Limb (tissue), 2 donors: ENCODE data around the gene OMP.
"Not testable (repeated sequence)": the region's sequence is repeated elsewhere in the genome, so short reads cannot be mapped to it uniquely, and the experiment has no call there.

Source experiments
- DNase-seq, 2 donors: peaks; one replicate each; pipeline ENCODE4 v3.0.0-alpha.2; 2016; ENCODE audit errors: extremely low spot score in 2 of 2

Gene OMP

DNA sequence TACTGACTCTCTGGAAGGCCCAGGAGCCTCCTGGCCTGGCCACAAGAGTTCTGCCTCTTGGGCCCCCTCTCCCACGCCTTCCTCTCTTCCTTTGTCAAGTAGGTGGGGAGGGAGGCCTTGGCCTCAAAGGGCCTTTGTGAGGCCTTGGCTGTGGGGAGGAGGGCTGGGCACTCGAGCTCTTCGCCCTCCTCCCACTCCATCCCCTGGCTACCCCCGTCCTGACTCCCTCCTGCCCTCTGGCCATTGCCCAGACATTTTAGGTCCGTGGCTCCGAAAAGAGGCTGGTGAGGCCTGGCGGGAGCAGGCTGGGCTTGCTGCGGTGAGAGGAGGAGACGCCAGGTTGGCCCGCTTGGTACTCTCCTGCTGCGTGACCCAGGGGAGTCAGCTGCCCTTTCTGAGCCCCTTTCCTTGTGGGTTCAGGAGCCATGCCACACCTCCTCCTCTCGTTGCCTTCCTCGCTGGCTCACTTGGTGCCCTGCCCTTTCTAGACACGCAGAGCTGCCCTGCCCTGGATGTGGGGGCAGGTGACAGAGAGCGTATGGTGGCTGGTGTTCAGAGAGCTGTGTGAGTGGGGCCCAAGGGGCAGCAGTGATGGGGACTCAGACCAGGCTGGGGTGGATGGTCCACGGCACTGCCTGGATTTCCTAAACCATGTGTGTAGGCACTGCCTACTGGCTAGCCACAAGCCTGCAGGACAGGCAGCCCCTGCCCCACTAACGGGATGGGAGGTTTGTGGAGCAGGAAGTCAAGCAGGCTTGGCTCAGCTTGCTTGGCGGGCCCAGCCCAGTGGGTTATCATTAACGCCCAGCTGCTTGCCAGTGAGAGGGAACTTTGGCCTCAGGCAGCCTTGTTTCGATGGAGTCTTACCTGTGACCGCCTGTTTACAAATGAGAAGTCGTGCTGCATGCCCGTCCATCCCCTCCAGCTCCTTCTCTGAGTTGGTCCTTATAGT, 15.8 kb upstream of the OMP start:
- DNase-seq = no peak

DNA sequence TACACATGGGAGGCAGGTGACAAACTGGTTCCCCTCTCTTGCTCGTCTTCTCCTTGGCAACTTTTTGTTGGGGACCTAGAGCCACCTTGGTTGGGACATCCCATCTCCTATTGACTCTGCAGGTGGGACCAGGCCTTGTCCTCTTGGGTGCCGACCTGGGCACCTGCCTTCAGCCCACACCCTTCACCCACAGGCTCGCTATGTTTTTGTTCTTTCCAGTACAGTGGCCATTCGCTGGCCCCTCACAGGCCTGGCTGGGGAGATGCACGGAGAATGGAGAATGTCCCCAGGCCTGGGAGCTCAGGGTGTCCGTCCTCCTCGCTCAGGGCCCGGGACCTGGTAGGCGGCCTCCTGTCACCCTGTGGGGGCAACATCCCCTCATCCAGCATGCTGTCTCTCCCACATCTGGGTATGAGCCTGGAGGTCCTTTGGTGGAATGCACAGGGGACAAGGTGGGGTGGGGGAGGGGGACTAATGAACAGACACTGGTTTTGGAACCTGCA, 14.9 kb upstream of the OMP start:
- DNase-seq = no peak

DNA sequence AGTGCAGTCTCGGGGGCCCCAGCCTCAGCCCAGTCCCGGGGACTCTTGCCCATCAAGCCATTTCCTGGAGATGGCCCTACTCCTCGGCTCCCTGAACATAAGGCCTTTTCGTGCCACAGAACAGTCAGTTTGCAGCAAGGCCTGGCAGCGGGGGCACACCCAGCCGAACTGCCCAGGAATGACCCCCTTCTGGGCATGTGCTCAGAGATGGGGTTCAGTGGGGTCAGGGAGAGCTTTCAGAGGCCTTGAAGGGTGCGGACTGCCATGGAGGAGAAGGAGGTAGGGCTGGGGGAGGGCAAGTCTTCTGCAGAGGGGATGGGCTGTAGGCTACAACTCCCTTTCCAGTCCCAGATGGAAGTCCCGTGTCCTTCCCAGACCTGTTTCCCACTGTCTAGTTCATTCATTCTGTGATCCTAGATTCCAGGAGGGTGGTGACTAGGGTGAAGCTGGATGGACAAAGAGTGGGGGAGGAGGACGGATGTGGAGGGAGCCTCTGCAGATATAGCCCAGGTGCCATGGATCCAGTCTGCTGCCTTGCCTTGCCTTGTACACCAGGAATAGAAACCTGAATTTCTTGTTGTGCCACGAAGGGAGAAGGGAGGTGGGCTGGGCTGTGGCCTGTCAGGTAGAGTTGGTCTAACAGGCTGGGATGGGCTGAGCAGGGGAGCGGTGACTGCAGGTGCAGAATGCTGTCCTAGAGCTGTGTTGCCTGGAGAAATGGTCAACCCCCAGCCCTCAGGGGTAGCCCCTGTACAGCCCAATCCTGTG, 14.2 kb upstream of the OMP start:
- DNase-seq = no peak

DNA sequence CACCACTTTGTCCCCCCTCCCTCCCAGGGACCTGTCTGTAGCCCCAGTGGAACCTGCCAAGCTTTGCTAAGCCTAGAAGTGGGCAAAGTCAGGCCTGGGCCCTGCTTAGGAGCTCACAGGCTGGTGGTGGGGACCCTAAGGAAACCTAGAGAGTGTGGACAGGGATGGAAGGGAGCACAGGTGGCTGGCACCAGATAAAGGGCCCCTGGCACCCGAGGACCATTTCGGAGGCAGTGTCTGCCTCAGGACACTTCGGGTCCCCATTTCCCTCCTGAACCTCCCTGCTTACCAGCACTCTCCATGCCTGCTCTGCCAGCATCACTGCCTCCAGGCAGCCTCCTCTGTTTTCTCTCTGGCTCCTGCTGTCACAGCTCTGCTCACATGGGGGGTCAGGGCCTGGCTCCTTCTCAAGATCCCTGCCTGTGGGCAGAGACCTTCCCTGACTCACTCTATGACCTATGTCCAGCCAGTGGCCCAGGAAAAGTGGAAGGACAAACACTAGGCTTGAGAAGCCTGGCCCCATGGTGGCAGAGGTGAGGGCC, 13.6 kb upstream of the OMP start:
- no peak for DNase-seq

DNA sequence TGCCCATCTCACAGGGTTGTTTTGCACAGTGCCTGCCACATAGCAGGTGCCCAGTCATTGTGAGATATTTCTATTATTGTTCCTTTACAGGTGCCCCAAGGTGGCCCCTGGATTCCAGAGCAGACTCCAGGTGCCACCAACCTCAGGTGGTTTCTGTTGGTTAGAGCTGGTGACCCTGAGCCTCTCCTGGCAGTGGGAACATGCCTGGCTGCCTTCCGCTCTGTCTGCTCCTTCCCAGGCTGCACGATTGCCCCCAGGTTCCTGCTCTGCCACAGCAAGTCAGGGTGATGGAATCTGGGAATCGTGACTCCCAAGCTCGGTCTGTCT, 12.6 kb upstream of the OMP start:
- DNase-seq = no peak

DNA sequence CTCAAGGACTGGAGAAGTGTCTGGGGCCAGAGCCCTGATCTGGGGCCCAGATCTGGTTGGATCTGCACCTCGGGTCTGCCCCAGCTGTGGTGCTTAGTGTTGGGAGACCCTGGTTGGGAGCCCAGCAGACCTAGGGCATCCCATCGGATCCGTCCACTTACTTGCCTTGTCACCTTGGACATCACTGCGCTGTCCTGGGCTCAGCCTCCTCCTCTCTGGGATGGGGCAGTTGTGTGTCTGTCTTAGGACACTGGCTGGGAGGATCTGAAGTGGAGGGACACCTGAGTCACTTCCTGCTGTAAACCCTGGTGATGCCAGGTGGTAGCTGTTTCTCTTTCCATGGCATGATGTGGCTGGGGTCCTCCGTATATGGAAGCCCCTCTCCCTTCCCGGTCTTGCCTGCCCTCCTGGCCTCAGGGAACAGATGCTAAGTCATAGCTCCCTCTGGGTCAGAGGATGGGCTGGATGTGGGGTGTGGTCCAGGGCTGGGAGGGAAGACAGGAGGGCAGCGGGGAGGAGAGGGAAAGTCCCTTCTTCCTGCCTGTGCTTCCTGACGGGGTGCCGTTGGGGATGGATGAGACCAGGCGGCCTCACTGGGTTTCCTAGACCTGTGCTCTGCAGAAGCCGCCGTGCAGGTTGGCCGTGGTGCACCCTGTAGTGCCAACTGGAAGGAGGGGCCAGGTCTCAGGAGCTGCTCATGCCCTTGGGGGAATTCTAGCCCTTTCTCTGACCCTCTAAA, 12.1 kb upstream of the OMP start:
- no peak for DNase-seq

DNA sequence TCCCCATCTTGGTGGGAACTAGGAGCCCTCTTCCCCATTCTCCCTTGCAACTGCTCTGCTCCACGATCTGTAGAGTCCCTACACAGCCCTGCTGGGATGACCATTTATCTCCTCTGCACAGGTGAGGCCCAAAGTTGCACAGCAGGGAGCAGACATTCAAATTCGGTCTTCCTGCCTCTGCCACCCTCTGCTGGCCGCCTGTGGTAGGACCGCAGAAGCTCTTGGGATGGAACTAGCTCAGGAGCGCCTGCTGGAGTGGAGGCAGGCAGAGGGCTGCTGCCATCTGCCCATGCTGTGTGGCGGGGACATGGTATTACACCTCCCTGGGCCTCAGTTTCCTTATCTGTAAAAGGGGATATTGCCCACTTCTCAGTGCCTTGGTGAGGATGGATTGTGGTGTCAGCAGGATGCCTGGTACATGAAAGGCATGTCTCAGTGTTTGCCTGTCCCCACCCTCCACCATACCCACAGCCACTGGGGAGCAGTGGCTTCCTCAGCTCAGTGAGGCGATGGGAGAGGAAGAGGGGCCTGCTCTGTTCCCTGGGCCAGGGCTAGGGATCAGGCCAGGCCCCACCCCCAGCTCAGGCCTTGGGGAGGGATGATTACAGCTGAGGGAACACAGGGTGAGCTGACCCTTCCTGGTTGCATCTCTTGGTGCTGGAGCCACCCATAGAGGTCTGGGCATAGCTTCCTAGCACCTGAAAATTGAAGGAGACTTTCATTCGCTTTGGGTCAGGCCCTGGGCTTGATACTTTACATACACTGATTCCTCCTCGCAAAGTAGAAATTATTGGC, 11.3 kb upstream of the OMP start:
- DNase-seq = peak; percentile 51 to 85

DNA sequence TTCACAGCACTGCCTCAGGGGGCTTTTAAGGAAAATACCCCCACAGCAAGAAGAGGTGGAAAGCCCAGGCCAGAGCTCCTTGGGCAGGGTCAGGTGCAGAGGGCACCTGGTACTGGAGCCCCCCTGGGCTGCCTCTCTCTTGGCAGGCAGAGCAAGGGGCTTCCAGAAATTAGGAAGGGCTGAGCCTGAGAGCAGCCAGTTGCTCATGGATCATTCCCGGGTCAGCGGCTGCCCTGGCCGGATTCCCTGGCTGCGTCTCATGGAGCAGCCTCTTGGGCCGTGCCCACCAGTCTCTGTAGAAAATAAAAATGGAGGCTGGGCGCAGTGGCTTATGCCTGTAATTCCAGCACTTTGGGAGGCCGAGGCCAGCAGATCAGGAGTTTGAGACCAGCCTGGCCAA, 10.3 kb upstream of the OMP start:
- DNase-seq = no peak

DNA sequence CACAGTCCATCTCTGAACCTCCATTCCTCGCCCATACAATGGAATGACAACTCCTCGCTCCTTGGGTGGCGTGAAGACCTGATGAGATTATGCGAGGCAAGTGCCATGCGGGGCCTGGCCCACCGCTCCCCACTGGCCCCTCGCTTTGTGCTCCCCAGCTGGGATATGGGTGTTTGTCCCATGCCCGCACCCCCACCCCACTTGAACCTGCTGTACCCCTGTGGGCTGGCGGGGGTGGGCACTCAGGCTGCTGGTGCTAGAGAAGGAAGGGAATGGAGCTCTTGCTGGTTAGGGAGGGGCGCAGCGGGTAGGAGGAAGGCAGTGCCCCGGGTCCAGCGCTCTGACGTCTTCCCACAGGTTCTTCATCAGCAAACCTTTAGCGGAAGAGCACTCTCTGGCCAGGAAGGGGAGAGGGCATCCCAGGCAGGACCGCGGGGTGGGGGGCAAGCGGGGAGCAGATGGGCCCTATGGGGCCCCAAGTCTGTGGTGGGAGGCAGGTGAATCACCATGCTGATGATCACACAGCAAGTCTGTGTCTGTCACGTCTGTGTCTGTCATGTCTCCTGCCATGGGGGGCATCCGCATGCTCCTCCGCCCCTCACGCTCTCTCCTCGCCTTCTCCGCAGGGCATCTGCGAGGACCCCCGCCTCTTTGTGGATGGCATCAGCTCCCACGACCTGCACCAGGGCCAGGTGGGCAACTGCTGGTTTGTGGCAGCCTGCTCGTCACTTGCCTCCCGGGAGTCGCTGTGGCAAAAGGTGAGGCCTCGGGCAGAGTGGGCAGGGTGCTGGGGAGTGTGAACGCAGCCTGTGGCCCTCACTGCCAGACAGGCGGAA, 9.4 kb upstream of the OMP start:
- DNase-seq = no peak

DNA sequence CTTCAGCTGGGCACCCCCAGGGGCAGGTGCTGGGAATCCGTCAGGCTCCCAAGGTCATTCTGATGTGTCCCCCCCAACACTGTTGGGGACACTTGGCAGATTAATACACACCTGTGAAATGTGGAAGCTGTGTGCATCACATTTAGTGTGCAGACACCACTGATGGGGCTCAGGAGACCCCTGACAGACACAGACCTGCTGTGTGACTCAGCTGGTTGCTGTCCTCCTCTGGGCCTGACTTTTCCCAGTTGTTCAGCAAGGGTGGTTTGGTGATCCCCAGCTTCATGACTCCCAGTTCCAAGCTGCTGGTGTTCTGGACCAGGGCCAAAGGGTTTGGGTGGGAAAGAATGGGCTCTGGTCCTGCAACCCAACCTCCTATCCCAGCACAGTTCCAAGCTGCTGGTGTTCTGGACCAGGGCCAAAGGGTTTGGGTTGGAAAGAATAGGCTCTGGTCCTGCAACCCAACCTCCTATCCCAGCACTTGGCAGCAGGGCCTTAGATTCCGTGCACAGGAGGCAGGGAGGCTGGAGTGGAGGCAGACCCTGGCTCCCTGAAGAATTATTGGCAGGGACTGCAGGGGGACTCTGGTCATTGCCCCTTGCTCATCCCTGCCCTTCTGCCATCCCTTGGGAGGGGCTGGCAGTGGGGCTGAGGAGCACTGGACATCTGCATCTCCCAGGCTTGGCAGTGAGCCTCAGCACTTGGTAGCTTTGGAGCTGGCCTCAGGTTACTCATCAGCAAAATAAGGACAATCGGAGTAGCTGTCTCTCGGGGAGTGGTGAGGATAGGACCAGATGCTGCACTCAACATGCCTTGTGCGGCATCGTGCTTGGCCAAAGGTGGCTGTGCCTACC, 8.4 kb upstream of the OMP start:
- DNase-seq = no peak

DNA sequence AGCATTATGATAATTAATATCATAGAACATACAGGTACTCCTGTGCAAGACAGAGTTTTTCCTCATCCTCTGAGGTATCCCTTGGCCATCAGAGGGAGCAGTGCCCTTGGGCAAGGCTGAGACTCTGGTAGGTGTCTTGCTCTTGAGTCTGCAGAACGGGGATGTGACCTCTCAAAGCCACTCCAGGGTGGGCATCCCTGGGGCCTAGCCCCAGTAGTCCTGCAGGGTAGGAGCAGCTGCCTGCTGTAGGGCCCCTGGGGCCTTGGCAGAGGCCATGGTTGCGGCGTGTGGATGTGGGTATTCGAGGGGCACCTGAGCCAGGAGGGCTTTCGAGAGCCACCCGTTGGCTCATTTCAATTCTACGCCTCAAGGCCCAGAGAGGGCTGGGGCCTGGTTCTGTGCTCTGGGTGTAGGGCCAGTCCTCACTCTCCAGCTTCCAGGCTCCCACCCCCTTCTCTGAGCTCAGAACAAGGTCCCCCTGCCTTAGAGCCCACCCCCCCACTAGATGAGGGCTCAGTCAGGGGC, 7.7 kb upstream of the OMP start:
- no peak for DNase-seq

DNA sequence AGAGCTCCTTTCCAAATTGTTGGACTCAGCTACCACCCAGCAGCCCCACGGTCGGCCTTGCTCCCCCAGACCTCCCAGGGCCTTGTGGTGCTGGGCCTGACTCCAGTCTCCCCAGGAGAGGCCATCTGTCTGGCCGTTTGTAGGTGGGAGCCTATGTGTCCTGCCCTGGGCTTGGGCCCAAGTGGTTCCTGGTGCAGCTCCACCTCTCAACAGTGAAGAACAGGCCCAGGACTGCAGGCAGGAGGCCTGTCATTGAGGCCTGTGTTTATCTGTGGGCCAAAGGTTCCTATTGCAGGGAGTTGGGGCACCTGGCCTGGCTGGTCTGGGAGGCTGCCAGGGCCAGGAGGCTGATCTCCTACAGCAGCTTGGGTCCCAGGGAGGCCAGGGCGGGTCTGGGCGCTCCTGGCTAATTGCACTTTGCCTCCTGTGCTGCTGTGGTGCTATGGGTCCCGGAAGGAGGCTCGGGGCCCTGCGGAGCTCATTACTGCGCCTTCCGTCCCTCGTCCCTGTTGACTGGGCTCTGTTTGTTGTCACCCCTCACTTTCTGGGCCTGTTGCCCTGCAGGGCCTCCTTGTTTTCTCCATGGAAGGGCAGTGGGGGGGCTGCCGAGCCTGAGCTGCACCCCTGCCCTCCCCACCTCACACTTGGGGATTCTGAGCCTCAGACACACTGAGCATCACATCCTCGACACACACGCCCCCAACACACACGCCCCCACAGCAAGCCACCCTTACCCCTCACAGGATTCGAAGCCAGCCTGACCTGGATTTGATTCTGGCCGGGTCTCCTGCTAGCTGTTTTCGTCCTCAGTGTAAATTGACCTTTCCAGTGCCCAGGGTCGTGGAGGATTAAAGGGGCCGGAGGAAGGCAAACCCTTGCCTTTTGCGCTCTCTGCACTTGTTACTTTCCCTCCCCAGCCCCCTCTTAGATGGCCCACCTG, 6.8 kb upstream of the OMP start:
- no peak for DNase-seq

DNA sequence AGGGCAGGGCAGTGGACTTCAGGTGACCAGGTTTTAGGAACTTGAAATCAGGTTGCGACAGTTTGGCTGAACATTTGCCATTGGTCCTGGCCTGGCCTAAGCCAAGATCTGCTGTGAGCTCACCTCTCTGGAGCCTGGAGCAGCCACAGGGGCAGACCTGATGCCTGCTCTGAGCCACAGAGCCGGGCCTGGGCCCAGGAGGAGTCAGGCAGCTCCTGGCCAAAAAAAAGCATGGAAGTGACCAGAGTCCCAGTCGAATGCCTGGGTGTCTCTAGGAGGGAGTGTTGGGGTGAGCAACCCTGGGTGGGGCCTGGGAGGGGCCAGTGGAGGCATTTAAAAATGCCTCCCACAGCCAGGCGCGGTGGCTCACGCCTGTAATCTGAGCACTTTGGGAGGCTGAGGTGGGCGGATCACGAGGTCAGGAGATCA, 6.0 kb upstream of the OMP start:
- no peak for DNase-seq

DNA sequence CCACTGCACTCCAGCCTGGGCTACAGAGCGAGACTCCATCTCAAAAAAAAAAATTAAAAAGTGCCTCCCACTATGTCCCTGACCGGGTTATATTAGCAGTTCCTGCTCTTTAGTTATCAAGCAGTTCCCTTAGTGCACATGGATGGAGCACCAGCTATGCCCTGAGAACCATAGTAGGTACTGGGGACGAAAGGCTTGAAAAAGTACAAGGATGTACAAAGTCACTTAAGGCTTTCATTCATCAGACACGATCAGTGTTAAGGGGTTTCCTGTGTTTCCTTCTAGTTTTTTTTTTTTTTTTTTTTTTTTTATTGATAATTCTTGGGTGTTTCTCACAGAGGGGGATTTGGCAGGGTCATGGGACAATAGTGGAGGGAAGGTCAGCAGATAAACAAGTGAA, 5.5 kb upstream of the OMP start:
- not testable (repeated sequence) for DNase-seq

DNA sequence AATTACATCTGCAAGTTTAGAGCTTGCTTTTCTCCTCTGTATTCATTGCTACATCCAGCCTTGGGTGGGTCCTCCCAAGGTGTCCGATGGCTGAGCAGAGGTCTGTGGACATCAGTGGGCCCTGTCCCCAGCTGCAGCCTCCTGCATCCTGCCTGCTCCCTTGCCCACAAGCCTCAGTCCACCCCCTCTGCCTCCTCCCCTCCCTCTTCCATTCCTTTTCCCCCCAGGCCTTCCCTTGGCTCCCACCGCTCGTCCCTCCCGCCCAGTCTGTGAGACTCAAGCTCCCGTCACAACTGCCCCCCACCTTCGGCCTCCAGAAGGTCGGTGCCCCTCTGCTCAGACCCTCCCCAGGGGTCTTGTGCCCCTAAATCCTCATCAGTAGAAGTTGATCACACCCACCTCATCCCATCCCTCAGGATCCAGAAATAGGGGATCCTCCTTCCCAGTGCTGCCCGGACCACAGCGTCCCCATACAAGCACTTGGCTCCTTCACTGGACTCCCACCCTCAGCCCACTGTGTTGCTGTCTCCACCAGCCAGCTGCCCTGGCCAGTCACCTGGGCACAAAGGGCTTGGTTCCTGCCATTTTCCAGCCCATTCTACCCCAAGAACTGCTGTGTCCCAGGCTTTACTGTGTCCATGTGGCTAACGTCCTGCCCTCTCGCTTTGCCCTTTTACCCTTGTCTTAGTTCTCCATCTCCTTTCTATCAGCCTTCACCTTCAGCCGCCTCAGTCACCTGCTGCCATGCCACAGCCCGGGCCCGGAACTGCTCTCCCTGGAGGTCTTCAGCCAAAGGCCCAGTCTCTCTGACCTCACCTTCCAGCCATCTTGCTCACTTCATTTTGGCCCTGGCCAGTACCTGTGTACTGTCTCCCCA, 2.2 kb upstream of the OMP start:
- DNase-seq = no peak

DNA sequence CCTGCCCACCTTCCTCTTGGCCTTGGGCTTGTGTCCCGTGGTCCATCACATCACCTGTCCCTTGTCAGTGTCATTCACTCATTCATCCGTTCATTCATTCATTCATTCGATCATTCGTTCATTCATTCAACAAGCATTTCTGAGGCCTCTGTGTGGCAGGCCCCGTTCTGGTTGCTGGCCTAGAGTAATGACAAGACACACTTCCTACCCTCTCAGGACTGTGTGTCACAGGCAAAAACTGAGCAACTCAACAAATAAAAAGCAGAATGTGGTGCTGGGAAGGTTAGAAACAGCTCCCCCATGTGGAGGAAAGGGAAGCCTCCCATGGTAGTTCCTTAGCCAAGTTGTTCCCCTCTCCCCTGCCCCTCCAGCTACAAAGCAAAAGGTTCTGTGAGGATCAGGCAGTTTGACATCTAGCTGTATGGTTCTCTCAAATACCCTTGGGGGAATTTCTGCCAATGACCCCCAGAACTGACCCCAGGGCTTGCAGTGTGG, 1.6 kb upstream of the OMP start:
- DNase-seq = no peak
